ENCODE data around the gene DPP3. TPM values are rescaled to one million over a fixed set of nuclear protein-coding genes. Genes with fewer than 3 reads are reported as not detected.

DPP3 gene
- total and polyA plus RNA-seq, 2 of the 4 experiments (the other 2 are of a cell fraction), result 51.8 to 66.3 TPM

DNA sequence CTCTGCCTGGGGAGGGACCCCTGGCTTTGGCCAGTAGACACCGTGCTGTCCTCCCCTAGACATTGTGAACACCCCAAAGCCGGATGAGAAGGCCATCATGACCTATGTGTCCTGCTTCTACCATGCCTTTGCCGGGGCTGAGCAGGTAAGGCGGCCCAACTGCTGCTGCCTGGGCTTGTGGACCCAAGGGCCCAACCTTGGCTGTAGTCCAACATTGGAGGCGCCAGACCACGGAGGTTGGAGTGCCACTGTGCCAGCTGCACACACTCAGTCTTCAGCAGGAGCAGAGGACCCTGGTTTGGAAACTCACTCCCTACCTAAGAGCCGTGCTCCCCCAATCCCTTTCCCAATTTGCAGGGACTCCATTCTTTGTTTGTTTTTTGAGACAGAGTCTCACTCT, 75.9 kb downstream of the DPP3 start:
- no peaks in the 10 kb centered on the region for H4K20me1 ChIP-seq (ENCODE audit: insufficient read depth, low read length)
- intact Hi-C loops (cut with micrococcal nuclease), result no loop called here
- H2AK9ac ChIP-seq (replicated peaks; ENCODE audit: low read depth, low read length, poor library complexity), result no peak overlapping the region
- H3K36me3 ChIP-seq (ENCODE audit: control insufficient read depth, insufficient read depth, low read length), result no peaks in the 10 kb centered on the region
- H4K5ac ChIP-seq (ENCODE audit: low read depth, low read length), result no peak overlapping the region
- no peak overlapping the region for H3K4me3 ChIP-seq (ENCODE audit: insufficient read depth, low read depth, low read length)
- H3K4me2 ChIP-seq (ENCODE audit: low read depth, low read length), result no peak overlapping the region
- TF ChIP-seq RFX5 (IDR thresholded peaks at IDR 0.05; ENCODE audit: low read depth, low read length), result no peak
- no peak for TF ChIP-seq MXI1 (IDR thresholded peaks at IDR 0.05; ENCODE audit: borderline replicate concordance, low read depth, low read length)
- TF ChIP-seq CTCF (conservative IDR thresholded peaks at IDR 0.05; ENCODE audit: low read depth, low read length), result no peak
- TF ChIP-seq NFE2L2 (IDR thresholded peaks at IDR 0.05; ENCODE audit: low read depth, low read length), result no peak
- H2AK5ac ChIP-seq (ENCODE audit: low read depth, low read length), result no peak overlapping the region
- no peak overlapping the region for H2BK15ac ChIP-seq (ENCODE audit: low read depth, low read length)
- H3K9me3 ChIP-seq (ENCODE audit: control insufficient read depth, insufficient read depth, low read length), result no peaks in the 10 kb centered on the region
- no peak overlapping the region for H3K14ac ChIP-seq (replicated peaks; ENCODE audit: low read depth, low read length)
- H2BK5ac ChIP-seq (ENCODE audit: low read depth, low read length, poor library complexity, severe bottlenecking), result no peak overlapping the region
- H3K4ac ChIP-seq (ENCODE audit: low read depth, low read length), result no peak overlapping the region
- ChIA-PET POLR2A (ENCODE audit: unreplicated experiment) (no interaction called here), CTCF (no interaction called here)
- no peak overlapping the region for H2BK20ac ChIP-seq (ENCODE audit: low read depth, low read length)
- no peak overlapping the region for H2AFZ ChIP-seq (replicated peaks; ENCODE audit: low read length, poor library complexity)
- no peak overlapping the region for H3K9ac ChIP-seq (ENCODE audit: low read depth, low read length)
- H4K8ac ChIP-seq (ENCODE audit: low read depth in 2 of 2, low read length in 2 of 2), result no peak overlapping the region
- H3K79me1 ChIP-seq (ENCODE audit: low read depth in 1 of 2, low read length in 2 of 2), result no peaks in the 10 kb centered on the region
- H3K4me1 ChIP-seq (ENCODE audit: control insufficient read depth, insufficient read depth, low read length), result peaks cover 2% of the 10 kb centered on the region; the same call in 1 of the 2 replicates
- no peaks in the 10 kb centered on the region for H3K9me1 ChIP-seq (ENCODE audit: insufficient read depth, low read length)
- peaks cover 36% of the 10 kb centered on the region for H3K27me3 ChIP-seq (ENCODE audit: control insufficient read depth, insufficient read depth, low read length)
- in situ Hi-C loops (cut with MboI; ENCODE audit: low sequenced_read_pairs), result no loop called here
- BruUV-seq (replicated peaks), result no TSS peak
- H3K18ac ChIP-seq (ENCODE audit: low read depth, low read length), result no peak overlapping the region
- no peak overlapping the region for H3K23ac ChIP-seq (ENCODE audit: low read depth, low read length)
- ATAC-seq (ENCODE audit: low read depth) (no peak), DNase-seq (no peak)
- no peak overlapping the region for H2BK120ac ChIP-seq (ENCODE audit: low read depth, low read length)
- no peak overlapping the region for H3K27ac ChIP-seq (ENCODE audit: insufficient read depth, low read length)
- H3K56ac ChIP-seq (ENCODE audit: extremely low read depth, insufficient read depth, low read length), result no peak overlapping the region
- dilution Hi-C loops (cut with HindIII; ENCODE audit: low sequenced_read_pairs, unreplicated experiment), result no loop called here
- no peak overlapping the region for H4K91ac ChIP-seq (ENCODE audit: insufficient read depth, low read depth, low read length)
- 61% methylated on average over 2 of the region's 7 CpGs; no CpG with 5 or more reads in 1 of the 2 experiments for WGBS, 2 experiments (ENCODE audit: extremely low coverage in 2 of 2, insufficient read length in 1 of 2)

Measured in IMR-90 (cell line).